ENCODE data around the gene ITPKB.

Gene ITPKB

GRCh38 chr1:226597616-226598454, 141.2 kb downstream of the ITPKB start:
- no peak for DNase-seq

- DNase-seq = no peak
Measured at GRCh38 chr1:226596531-226597165, 142.4 kb downstream of the ITPKB start.

GRCh38 chr1:226593541-226593940, 145.5 kb downstream of the ITPKB start:
- no peak for DNase-seq

GRCh38 chr1:226590614-226591013, 148.5 kb downstream of the ITPKB start:
- no peak for DNase-seq

- no peak for DNase-seq
Measured at GRCh38 chr1:226589008-226589733, 149.9 kb downstream of the ITPKB start.

GRCh38 chr1:226588484-226588883, 150.6 kb downstream of the ITPKB start:
- no peak for DNase-seq

- DNase-seq = no peak
Measured at GRCh38 chr1:226586650-226587422, 152.2 kb downstream of the ITPKB start.

GRCh38 chr1:226586116-226586515, 153.0 kb downstream of the ITPKB start:
- no peak for DNase-seq

GRCh38 chr1:226584164-226584563, 154.9 kb downstream of the ITPKB start:
- no peak for DNase-seq

GRCh38 chr1:226582966-226583365, 156.1 kb downstream of the ITPKB start:
- no peak for DNase-seq
